ENCODE data around the gene MGAT3. TPM values are rescaled to one million over a fixed set of nuclear protein-coding genes. Genes with fewer than 3 reads are reported as not detected.

Gene MGAT3
- total and polyA plus RNA-seq, 2 of the 13 experiments (the other 11 are each of a cell fraction or from before 2014, with no cell fraction given), result 0.11 to 0.15 TPM

GRCh38 chr22:39498802-39499201 lies 42.0 kb downstream of the MGAT3 start:
- ATAC-seq (no peak), FAIRE-seq (no peak), DNase-seq (ENCODE audit: low spot score) (peak; percentile 63)
- peaks cover 6% of the 10 kb centered on the region; the same call in 1 of the 2 replicates for H4K20me1 ChIP-seq (ENCODE audit: insufficient read depth, low read length)
- peak overlapping the region; percentile 62 for H3K4me2 ChIP-seq (ENCODE audit: low read depth, low read length)
- ChIA-PET POLR2A (interaction anchor here (0.6 to 9.1 kb wide), 5 partner anchors 9 to 29 kb away, joined by 3 to 167 read pairs (median 5); partner anchors contain the start of genes ATF4 and RPS19BP1), CTCF (ENCODE audit: low intra/inter-chr PET ratio, low total read pairs) (no interaction called here)
- H3K79me2 ChIP-seq (ENCODE audit: insufficient read depth, low read length), result peaks cover 13% of the 10 kb centered on the region
- H3K27ac ChIP-seq (ENCODE audit: extremely low read length, insufficient read depth, low read length), result no peak overlapping the region
- no TSS peak for BruUV-seq (replicated peaks)
- intact Hi-C loops (cut with micrococcal nuclease; ENCODE audit: unreplicated experiment), result no loop called here
- H2AFZ ChIP-seq (ENCODE audit: low read length), result no peak overlapping the region
- no peaks in the 10 kb centered on the region; a peak in 1 of 5 replicates for H3K27me3 ChIP-seq (ENCODE audit: control insufficient read depth in 1 of 2, insufficient read depth in 2 of 2, low read length in 2 of 2)
- no peak overlapping the region for H3K4me3 ChIP-seq (replicated peaks in 1 of 3; ENCODE audit: insufficient read depth in 1 of 3, low read depth in 2 of 3, low read length in 3 of 3)
- H3K36me3 ChIP-seq (replicated peaks in 1 of 2; ENCODE audit: control insufficient read depth in 1 of 2, insufficient read depth in 2 of 2, low read length in 2 of 2), result 0 out of 5 replicates have a peak, but pooled peaks cover 0 to 2% of the 10 kb centered on the region in 2 experiments
- WGBS (ENCODE audit: low lambda C conversion rate), result 6% methylated on average over 3 of the region's 3 CpGs
- no peaks in the 10 kb centered on the region for H3K9me3 ChIP-seq (ENCODE audit: low read length)
- 0 out of 2 replicates have a peak overlapping the region, but pooled peaks have one; percentile 27 for H3K9ac ChIP-seq (ENCODE audit: insufficient read depth, low read depth, low read length)
- in situ Hi-C loops (cut with HindIII; ENCODE audit: extremely low pct_ligation_motif_present, low pct_unique_long_range_greater_than_20kb), result no loop called here
- H3K4me1 ChIP-seq (ENCODE audit: insufficient read depth, low read length), result peaks cover 63% of the 10 kb centered on the region
- TF ChIP-seq ZNF710 (CRISPR knock-in tag; IDR thresholded peaks at IDR 0.05; ENCODE audit: borderline replicate concordance) (peak; percentile 48; the same call in 1 of the 2 replicates), FOXA1 (IDR thresholded peaks at IDR 0.05) (no peak), FOXA1 (CRISPR knock-in tag; IDR thresholded peaks at IDR 0.05) (0 out of 2 replicates have a peak, but pooled peaks have one; percentile 43), FOXA3 (CRISPR knock-in tag; IDR thresholded peaks at IDR 0.05) (0 out of 2 replicates have a peak, but pooled peaks have one; percentile 24), CREB1 (IDR thresholded peaks at IDR 0.05) (peak; percentile 18; the same call in 1 of the 2 replicates), CREB1 (CRISPR knock-in tag; IDR thresholded peaks at IDR 0.05) (no peak), SOX6 (IDR thresholded peaks at IDR 0.05) (no peak), SOX6 (CRISPR knock-in tag; IDR thresholded peaks at IDR 0.05) (peak; percentile 39; the same call in 1 of the 2 replicates), NR2F2 (IDR thresholded peaks at IDR 0.05; ENCODE audit: borderline replicate concordance, low read depth) (no peak), ZNF121 (CRISPR knock-in tag; IDR thresholded peaks at IDR 0.05) (peak; percentile 66), ZSCAN25 (CRISPR knock-in tag; IDR thresholded peaks at IDR 0.05) (peak; percentile 71), SOX13 (IDR thresholded peaks at IDR 0.05) (no peak), SOX13 (CRISPR knock-in tag; conservative IDR thresholded peaks at IDR 0.05 in 1 of 2, IDR thresholded peaks at IDR 0.05 in 1 of 2) (peak in 1 of 2 experiments; percentile 70; a peak in 2 of 4 replicates), ZNF652 (CRISPR knock-in tag; IDR thresholded peaks at IDR 0.05; ENCODE audit: borderline replicate concordance, low read depth) (no peak), ZNF256 (CRISPR knock-in tag; conservative IDR thresholded peaks at IDR 0.05) (no peak), TCF7L2 (IDR thresholded peaks at IDR 0.05; ENCODE audit: low read depth, low read length) (no peak), ZNF7 (CRISPR knock-in tag; IDR thresholded peaks at IDR 0.05) (0 out of 2 replicates have a peak, but pooled peaks have one; percentile 39), EP300 (IDR thresholded peaks at IDR 0.05; ENCODE audit: low read depth in 2 of 2, low read length in 2 of 2) (0 out of 4 replicates have a peak, but pooled peaks of 1 of the 2 experiments have one; percentile 9), EP300 (CRISPR knock-in tag; IDR thresholded peaks at IDR 0.05; ENCODE audit: borderline replicate concordance) (no peak)
- TF ChIP-seq, protein P1, sequence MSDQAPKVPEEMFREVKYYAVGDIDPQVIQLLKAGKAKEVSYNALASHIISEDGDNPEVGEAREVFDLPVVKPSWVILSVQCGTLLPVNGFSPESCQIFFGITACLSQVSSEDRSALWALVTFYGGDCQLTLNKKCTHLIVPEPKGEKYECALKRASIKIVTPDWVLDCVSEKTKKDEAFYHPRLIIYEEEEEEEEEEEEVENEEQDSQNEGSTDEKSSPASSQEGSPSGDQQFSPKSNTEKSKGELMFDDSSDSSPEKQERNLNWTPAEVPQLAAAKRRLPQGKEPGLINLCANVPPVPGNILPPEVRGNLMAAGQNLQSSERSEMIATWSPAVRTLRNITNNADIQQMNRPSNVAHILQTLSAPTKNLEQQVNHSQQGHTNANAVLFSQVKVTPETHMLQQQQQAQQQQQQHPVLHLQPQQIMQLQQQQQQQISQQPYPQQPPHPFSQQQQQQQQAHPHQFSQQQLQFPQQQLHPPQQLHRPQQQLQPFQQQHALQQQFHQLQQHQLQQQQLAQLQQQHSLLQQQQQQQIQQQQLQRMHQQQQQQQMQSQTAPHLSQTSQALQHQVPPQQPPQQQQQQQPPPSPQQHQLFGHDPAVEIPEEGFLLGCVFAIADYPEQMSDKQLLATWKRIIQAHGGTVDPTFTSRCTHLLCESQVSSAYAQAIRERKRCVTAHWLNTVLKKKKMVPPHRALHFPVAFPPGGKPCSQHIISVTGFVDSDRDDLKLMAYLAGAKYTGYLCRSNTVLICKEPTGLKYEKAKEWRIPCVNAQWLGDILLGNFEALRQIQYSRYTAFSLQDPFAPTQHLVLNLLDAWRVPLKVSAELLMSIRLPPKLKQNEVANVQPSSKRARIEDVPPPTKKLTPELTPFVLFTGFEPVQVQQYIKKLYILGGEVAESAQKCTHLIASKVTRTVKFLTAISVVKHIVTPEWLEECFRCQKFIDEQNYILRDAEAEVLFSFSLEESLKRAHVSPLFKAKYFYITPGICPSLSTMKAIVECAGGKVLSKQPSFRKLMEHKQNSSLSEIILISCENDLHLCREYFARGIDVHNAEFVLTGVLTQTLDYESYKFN (CRISPR knock-in tag; conservative IDR thresholded peaks at IDR 0.05), result peak; percentile 22; the same call in 1 of the 2 replicates
- TF ChIP-seq, protein P2, sequence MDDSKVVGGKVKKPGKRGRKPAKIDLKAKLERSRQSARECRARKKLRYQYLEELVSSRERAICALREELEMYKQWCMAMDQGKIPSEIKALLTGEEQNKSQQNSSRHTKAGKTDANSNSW (CRISPR knock-in tag; IDR thresholded peaks at IDR 0.05; ENCODE audit: borderline replicate concordance), result no peak
